DMS153 (cell line): ENCODE data around the gene SHE.
"Not testable (repeated sequence)": the region's sequence is repeated elsewhere in the genome, so short reads cannot be mapped to it uniquely, and the experiment has no call there.

ENCODE experiments used
- DNase-seq: peaks from one replicate; lab custom pipeline; 2025; lab: John Stamatoyannopoulos, UW

Gene SHE

DNA sequence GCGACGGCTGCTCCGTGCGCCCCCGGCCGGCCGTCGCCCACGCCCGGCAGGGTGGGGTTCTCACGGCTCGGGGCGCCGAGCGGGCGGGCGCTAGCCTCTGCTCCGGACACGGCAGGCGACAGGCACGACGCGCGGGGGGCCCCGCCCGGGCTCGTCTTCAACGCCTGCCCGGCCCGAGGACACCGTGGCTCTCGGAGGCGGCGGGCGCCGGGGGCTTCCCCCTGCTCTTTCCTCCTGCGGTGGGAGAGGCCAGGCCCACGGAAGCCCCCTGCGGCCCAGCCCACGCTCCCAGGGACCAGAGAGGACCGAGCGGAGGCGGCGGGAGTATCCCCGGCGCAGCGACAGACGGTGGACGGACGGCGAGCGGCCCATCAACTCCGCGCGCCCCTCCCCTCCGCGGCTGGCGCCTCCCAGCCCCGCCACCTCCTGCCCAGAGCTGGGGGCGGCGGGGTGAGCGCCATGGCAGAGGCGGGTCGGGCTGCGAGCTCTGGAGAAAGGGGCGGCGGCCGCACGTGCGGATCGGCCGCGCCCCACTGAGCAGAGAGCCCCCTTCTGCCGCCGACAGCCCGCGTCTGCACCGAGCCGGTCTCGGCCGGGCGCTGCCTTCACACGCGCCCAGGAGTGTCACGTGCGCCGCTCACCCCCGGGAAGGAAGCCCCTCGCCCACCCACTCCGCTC is at the start of gene SHE, which contains the start of gene TDRD10:
Gene SHE, minus strand, starts transcription at position 347 of the 678 bp plus-strand sequence. CDS start 386 bp downstream, outside the sequence.
Gene TDRD10, plus strand, starts transcription at position 154 of the 678 bp plus-strand sequence. CDS start 4,685 bp downstream, outside the sequence.
- DNase-seq: no peak

DNA sequence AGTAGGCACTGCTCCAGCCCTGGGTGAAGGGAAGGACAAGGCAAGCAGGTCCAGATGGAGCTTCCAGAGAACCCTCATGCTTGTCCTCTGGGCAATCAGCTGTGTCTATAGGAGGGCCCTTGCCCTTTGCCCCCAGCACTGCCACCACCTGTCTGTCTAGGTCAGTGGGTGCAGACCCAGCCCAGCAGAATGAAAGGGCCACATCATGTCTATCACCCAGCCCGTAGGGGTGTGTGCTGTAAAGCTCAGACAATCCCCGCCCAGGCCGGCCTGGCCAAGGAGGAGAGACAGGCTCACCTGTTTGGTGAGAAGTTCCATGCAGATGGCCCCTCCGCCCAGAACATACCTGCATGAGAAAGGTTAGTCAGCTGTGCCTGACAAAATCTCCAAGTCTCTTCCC is 49.3 kb upstream of the SHE start:
- DNase-seq: no peak

DNA sequence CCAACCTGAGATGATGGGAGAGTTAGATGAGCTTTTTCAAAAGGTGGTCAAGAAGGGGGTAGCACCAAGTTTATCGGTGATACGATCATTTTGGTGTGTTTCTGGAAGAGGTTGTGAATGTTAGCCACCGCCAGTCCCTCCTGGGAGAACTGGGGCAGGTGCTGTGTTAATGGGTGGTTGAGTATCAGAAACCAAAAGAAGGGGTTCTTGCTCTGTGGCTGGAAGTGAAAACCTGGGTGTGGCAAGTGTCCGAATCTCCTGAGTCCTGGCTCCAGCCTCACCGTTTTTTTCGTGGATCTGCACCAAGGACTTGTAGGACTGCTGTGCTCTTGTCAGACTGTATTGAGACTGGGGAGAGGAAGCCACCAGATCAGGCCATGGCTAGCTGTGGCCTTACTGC is 48.4 kb upstream of the SHE start:
- DNase-seq: no peak

DNA sequence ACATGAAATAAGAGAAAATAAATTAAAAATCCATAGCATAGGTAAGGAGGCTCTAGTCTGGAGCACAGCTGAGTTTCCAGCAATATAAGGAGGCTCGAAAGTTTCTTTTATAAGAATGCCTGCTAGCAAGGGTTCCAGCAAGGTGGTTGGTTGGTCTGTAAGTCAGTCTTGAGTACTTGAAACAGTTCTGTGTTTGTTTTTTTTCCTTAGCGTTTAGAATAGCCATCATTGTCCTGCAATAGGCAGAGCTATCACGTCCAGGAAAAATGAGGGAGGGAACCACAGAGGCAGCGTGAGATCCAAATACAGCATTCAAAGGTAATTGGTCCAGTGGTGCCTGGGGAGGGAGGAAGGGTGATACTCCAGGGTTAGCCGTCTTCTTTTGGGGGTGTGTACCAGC is 47.9 kb upstream of the SHE start:
- no peak for DNase-seq

DNA sequence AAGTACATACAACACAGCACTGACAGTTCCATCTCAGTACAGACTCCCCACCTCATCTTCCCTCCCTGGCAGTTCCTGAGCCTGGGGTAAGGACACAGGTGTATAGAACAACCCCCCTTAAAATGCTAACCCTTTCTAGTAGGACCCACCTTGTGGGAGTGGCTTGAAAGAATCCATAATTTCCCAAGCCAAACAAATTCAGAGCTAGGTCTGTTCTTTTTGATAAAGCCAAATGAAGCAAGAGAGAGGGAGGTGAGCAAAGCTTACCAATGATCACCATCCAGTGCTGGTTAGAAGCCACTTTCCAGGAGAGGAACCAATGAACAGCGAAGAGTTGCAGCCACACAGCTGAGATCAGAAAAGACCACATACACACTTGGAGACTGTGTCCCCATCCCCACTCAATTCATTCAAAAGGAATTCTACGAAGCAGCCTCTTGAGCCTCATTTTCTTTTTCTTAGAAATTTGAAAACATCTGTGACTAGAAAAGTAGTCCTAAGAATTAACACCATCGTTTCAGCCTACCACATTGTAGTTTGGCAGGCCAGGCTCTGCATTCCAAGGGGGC is 47.1 kb upstream of the SHE start:
- no peak for DNase-seq

DNA sequence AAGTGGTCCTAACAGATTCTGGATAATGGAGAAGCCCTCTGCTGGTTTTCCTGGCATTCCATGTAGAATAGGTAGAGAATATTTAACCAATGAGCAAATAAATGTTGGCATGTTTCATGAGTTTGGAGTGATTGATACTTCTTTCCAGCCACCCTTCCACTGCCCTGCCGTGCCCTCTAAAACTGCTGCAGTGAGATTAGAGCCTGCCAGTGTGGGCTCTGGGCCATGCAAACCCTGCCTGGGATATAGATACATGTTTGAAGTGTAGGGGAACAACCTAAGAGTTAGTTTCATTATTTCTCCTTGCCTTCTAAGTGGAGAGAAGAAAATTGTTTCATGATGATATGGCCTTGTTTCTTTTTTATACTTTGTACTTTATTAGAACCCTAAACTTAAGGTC is 45.8 kb upstream of the SHE start:
- no peak for DNase-seq

DNA sequence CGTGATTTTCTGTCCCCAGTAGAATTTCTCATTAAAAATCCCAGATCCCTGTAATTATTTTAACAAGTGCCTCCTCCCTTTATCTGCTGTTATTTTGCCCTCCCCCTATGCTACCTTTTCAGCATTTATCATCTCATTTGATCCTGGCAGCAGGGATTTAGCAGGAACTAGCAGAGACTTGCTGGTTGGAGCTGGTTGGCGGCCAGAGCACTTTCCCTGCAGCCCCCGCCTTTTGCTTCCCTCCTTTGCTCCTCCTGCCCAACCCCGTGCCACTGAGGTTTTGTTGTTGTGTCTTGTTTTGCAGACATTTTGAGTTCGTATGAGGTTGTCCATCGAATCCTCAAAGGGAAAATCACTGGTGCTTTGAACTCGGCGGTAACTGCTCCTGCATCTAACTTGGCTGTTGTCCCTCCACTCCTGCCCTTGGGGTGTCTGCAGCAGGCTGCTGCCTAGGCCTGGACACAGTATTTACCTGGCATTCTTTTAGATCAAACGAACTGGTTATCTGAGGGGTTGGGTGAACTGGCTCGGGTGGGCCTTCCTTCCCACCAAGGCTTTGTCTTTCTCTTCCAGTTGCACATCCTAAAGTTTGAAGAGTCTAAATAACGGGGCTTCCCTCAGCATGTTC is 45.0 kb upstream of the SHE start:
- DNase-seq: no peak

DNA sequence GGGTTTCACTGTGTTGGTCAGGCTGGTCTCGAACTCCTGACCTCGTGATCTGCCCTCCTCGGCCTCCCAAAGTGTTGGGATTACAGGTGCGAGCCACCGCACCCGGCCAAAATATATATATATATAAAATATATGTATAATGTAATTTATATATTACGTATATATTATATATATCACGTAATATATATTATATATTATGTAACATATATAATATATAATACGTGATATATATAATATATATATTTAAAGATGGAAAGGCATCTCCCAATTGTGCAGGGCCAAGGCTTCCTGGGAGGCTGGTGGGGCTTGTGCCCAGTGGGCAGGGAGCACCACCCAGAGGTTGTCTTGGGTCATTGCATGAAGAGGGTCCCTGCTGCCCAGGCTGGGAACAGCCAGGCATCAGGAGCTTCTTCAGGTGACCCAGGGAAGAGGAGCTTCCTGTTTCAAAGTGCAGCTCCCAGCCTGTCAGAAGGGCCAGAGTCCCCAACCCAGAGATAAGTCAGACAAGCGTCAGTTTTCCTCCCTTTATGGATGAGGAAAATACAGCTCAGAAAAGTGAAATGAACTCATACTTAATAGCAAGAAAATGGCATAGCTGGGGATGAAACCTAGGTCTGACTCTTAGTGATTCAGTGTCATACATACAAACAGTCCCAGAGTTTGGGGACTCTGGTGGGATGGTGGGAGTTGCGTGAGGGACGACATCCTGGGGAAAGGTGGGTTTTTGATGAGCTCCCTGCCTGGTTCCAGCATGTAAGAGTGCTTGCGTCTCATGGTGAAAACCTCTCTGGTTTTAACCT is 44.3 kb upstream of the SHE start:
- DNase-seq: peak; percentile 70

DNA sequence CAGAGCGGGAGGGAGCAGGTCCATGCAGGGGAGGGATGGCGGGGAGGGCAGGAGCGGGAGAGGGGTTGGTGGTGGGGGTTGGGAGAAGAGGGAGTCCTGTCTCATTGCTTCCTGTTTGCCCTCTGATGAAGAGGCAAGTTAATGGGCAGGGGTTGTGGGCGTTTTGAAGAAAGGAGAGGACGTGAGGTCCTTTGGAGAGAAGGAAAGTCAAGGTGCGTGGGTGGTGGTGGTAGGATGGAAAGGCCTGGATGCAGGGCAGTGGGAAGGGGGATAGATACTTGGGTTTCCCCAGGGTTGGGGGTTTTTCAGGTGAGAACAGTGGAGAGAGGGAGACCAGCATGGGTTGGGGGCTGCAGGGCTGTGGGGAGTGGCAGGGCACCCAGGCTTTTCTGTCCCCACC is 39.0 kb upstream of the SHE start:
- no peak for DNase-seq

DNA sequence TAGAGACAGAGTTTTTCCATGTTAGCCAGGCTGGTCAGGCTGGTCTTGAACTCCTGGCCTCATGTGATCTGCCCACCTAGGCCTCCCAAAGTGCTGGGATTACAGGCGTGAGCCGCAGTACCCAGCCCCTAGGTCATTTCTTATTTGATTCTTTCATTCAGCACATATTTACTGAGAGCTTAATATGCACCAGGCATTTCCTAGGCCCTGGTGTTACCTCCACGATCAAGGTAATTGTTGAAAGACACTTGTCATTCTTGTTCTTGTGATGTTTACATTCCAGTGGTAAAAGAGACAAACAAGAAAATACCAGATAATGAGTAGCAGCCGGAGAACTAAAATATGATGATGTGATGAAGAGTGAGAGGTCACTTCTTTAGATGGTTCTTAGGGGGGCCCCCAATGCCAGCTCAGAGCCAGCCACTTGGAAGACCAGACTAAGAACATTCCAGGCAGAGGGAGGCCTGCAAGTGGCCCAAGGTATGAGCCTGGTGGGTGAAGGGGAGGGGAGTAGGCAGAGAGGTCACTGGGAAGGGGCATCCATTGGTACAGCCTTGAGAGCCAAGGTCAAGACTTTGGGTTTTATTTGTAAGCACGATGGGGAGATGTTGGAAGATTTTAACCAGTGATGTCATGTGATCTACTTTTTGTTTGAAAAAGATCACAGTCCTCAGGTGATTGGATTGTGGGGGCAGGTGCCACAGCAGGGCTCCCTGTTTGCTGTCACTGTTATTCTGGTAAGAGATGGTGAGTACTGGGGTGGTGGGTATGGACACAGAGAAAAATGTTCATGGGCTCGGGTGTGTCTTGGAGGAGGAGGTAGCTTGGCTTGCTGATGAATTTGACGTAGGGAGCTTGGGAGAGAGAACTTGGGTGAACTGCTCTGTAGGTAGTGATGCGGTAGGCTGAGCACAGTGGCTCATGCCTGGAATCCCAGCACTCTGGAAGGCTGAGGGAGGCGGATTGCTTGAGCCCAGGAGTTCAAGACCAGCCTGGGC is 37.6 kb upstream of the SHE start:
- no peak for DNase-seq

DNA sequence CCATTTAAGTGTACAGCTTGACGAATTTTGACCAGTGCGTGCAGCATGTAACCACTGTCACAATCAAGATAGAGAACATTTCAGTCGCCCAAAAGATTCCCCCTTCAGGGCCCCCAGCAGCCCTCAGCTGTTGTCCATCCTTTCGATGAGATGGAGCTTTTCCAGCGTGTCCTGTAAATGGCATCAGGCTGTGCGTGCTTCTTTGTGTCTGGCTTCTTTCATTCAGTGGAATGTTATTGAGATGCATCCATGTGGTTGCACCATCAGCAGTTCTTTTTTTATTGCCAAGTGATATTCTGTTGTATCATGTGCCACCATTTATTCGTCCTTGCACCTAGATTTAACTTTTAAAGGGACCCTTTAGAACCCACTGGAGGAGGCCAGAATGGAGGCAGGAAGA is 34.4 kb upstream of the SHE start:
- DNase-seq: no peak

DNA sequence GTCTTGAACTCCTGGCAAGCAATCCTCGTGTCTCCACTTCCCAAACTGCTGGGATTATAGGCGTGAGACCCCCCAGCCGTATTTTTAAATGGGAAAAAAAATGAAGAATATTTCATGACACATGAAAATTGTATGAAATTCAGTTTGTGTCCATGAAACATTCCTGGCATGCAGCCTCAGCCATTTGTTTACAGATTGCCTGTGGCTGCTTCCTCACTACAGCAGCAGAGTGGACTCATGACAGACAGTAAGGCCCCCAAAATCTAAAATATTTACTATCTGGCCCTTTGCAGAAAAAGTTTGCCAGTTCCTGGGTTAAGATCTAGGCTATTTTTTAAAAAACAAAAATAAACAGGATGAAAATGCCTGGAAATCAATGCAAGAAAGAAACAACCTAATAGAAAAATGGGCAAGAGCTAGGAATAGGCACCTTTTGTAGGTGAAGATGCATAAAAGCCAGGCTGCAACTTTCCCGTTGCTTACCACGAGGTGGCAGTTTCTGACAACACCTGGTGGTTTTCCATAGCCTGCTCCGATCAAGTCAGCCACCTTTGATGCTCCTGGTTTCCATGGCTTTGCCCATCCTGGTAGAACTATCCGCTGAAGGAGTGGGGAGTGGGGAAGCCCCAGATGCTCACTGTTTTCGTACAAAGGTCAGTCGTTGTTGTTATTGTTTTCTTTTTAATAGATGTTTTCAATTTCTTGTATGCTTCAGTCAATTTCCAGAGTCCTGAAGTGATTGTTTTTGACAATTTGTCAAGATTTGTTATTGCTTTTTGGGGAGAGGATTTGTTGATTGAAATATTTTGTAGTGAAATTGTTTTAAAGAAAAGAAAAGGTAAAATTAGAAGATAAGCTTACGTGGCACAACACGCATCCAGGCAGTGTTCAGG is 32.0 kb upstream of the SHE start:
- peak; percentile 44 for DNase-seq

DNA sequence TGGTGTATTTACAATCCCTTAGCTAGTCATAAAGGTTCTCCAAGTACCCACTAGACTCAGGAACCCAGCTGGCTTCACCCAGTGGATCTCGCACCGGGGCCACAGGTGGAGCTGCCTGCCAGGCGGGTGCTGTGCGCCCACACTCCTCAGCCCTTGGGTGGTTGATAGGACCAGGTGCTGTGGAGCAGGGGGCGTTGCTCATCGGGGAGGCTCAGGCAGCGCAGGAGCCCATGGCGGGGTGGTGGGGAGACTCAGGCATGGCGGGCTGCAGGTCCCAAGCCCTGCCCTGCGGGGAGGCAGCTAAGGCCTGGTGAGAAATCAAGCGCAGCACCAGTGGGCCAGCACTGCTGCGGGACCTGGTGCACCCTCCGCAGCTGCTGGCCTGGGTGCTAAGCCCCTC is 29.7 kb upstream of the SHE start:
- not testable (repeated sequence) for DNase-seq

DNA sequence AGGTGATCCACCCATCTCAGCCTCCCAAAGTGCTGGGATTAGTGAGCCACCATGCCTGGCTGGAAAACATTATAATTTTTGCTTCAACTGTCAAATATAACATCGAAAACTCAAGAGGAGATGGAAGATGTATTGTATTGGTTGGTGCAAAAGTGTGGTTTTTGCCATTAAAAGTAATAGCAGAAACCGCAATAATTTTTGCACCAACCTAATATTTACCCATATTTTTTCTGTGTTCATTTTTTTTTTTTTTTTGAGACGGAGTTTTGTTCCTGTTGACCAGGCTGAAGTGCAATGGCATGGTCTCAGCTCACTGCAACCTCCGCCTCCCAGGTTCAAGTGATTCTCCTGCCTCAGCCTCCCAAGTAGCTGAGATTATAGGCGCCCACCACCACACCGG is 27.1 kb upstream of the SHE start:
- DNase-seq: no peak

DNA sequence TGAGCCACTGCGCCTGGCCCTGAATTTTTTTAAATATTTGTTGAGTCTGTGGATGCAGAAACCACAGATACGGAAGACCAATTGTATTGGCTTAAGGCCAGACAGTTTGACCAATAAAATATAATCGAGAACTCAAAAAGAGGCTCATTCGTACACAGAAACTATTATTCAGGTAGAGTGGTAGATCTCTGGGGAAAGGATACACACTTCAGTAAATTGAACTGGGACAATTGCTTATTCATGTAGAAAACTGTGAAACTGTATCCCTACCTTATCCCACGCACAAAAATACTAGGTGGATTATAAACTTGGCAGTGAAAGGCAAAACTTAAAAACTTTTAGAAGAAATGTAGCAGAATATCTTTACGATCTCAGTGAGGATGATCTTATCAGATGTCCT is 25.0 kb upstream of the SHE start:
- DNase-seq: no peak

DNA sequence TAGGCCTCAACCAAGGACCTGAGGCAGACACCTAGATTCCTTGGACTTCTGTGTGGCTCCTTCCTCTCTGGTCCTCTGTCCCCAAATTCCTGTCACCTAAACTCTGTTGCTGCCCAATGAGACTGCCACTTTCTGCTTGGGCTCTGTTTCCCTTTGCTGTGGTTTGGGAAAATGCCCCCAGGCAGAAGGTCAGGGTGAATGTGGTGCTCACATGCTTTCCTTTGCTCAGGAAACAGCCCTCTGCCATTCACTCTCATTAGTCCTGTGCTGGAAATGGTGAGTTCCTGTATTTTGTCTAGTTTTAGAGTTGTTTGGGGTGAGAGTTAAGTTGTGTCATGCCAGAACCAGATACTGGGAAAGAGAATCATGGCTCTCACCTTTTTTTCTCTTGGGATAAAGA is 22.7 kb upstream of the SHE start:
- no peak for DNase-seq

DNA sequence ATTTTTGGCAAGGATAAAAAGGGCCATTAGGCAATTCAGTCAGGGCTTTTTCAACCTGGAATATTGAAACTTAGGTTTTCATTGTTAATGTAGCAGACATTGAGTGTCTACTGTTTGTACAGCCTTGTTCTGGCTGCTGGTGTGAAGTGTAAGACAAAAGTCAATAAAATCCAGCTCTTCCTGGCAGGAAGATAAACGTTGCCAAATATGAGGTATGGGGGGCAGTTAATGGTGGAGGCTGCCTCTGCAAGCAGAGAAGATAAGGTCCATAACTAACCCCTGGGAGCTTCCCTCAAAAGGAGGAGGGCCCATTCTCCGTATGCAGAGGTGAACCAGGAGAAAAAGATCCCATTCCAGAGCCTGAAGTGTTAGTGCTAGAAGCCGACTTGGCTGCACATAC is 19.5 kb upstream of the SHE start:
- peak; percentile 24 for DNase-seq

DNA sequence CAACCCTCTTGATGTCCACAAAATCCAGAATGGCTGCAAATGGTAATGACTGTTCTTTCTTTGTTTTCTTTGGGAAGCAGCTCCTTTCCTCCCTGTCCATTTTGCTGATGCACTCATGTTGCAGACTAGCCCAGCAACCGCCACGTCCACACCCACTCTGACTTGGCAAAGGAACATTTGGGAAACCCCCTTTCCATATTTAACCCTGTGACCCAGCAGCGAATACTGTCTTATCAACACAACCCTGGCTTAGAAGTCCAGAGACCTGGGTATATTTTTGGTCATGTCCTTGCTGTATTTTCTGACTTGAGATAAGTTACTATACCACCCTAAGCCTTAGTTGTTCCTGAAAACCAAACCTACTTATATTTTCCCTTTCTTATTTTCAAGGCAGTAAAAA is 18.1 kb upstream of the SHE start:
- DNase-seq: no peak

DNA sequence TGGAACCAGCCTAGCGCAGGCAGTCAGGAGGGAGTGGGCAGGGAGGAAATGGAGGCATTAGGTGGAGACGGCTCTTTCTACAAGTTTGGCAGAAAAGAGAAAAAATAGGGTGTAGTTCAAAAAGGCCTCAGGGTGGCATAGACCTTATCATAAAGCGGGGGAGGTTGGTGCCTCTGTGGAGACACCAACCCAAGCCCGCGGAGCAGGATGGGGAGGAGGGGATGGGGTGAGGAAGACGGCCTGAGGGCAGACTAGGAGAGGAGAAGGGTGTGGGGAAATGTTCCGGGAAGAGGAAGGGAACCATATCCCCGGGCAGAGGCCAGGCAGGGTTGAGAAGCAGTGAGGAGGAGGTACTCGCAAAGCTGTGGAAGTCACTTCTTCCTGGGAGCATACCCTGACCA is 17.4 kb upstream of the SHE start:
- DNase-seq: no peak

DNA sequence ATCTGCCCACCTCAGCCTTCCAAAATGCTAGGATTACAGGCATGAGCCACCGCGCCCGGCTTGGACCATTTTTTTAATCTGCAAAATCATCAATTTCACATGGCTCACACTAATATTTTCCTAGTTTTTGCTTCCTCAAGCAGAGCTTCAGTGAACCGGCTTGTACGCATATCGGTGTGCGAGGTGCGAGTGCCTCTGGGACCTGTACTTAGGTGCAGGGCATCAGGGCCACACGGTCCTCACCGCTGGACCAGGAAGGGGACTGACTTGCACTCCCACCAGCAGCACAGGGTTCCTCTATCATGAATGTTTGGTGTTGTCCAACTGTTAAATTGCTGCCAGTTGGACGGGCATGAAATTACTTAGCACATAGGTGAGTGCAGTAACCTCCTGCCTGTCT is 15.4 kb upstream of the SHE start:
- no peak for DNase-seq
